NT2/D1 (cell line): ENCODE results near the gene PABPC3.

Experiments
- DNase-seq: peaks from one replicate; pipeline ENCODE4 v3.0.0-alpha.2; 2011; ENCODE audit warnings: low read depth, low spot score
- H3K27me3 ChIP-seq: 2 replicates; pipeline ENCODE4 v1.6.0; 2011; ENCODE audit warnings: mild to moderate bottlenecking; ENCODE audit not compliant: insufficient read length, insufficient read depth
- H3K36me3 ChIP-seq: 2 replicates; pipeline ENCODE4 v1.6.1; 2011; ENCODE audit warnings: mild to moderate bottlenecking, low read length, mixed read lengths; ENCODE audit not compliant: insufficient read depth, insufficient read length
- H3K4me1 ChIP-seq: 2 replicates; pipeline ENCODE4 v1.5.1; 2011; ENCODE audit not compliant: insufficient read depth, insufficient read length
- H3K4me3 ChIP-seq: 2 replicates; pipeline ENCODE4 v1.5.1; 2011; ENCODE audit warnings: low read depth; ENCODE audit not compliant: insufficient read length
- H3K9ac ChIP-seq: 2 replicates; pipeline ENCODE4 v1.6.0; 2011; ENCODE audit warnings: low read depth; ENCODE audit not compliant: insufficient read length
- H3K9me3 ChIP-seq: 2 replicates; pipeline ENCODE4 v1.5.1; 2011; ENCODE audit warnings: mild to moderate bottlenecking, low read length; ENCODE audit not compliant: insufficient read depth
- SUZ12 ChIP-seq: IDR thresholded peaks from 2 replicates; pipeline ENCODE4 v1.6.1; 2011; ENCODE audit not compliant: insufficient read length, insufficient read depth; ENCODE audit errors: extremely low read depth
- YY1 ChIP-seq: IDR thresholded peaks from 2 replicates; pipeline ENCODE4 v1.6.1; 2011; ENCODE audit not compliant: insufficient read length, insufficient read depth
- ZNF274 ChIP-seq: IDR thresholded peaks from 2 replicates; pipeline ENCODE4 v1.6.1; 2011; ENCODE audit warnings: mild to moderate bottlenecking, low read depth, low read length

The PABPC3 gene

GRCh38 chr13:25085125-25085742 lies 10.7 kb upstream of the PABPC3 start:
- Histone ChIP-seq H3K9me3 (no peaks in the 10 kb centered on the region), H3K4me3 (no peak overlapping the region), H3K27me3 (no peaks in the 10 kb centered on the region), H3K36me3 (no peaks in the 10 kb centered on the region), H3K9ac (no peak overlapping the region), H3K4me1 (no peaks in the 10 kb centered on the region)
- DNase-seq: peak; percentile 35
- TF ChIP-seq YY1 (no peak), SUZ12 (no peak), ZNF274 (no peak)

- Histone ChIP-seq H3K27me3 (no peaks in the 10 kb centered on the region), H3K9ac (no peak overlapping the region), H3K4me1 (no peaks in the 10 kb centered on the region), H3K4me3 (no peak overlapping the region), H3K9me3 (no peaks in the 10 kb centered on the region), H3K36me3 (no peaks in the 10 kb centered on the region)
- DNase-seq: no peak
- TF ChIP-seq YY1 (no peak), SUZ12 (no peak), ZNF274 (no peak)
These were observed 7.2 kb upstream of the PABPC3 start for GRCh38 chr13:25088562-25089221.

- no peaks in the 10 kb centered on the region for H3K4me1 ChIP-seq
- H3K9me3 ChIP-seq: no peaks in the 10 kb centered on the region
- no peaks in the 10 kb centered on the region for H3K27me3 ChIP-seq
- DNase-seq: no peak
- no peak overlapping the region for H3K9ac ChIP-seq
- no peak overlapping the region for H3K4me3 ChIP-seq
- no peak for TF ChIP-seq SUZ12
- TF ChIP-seq ZNF274: no peak
- no peak for TF ChIP-seq YY1
- H3K36me3 ChIP-seq: no peaks in the 10 kb centered on the region
These were observed 1.5 kb downstream of the PABPC3 start for GRCh38 chr13:25097426-25097825.

- no peaks in the 10 kb centered on the region for H3K9me3 ChIP-seq
- H3K27me3 ChIP-seq: no peaks in the 10 kb centered on the region
- no peaks in the 10 kb centered on the region for H3K36me3 ChIP-seq
- no peaks in the 10 kb centered on the region for H3K4me1 ChIP-seq
- DNase-seq: no peak
- TF ChIP-seq YY1 (no peak), ZNF274 (no peak), SUZ12 (no peak)
- no peak overlapping the region for H3K9ac ChIP-seq
- H3K4me3 ChIP-seq: no peak overlapping the region
These were observed 7.8 kb downstream of the PABPC3 start for GRCh38 chr13:25103711-25104110.

- no peak for DNase-seq
- Histone ChIP-seq H3K4me1 (no peaks in the 10 kb centered on the region), H3K9me3 (no peaks in the 10 kb centered on the region), H3K27me3 (no peaks in the 10 kb centered on the region), H3K36me3 (no peaks in the 10 kb centered on the region), H3K9ac (no peak overlapping the region), H3K4me3 (no peak overlapping the region)
- no peak for TF ChIP-seq YY1
These were observed 13.4 kb downstream of the PABPC3 start for GRCh38 chr13:25109341-25109740.

GRCh38 chr13:25110956-25111584 lies 15.1 kb downstream of the PABPC3 start:
- no peaks in the 10 kb centered on the region for H3K27me3 ChIP-seq
- H3K4me3 ChIP-seq: no peak overlapping the region
- TF ChIP-seq YY1: no peak
- TF ChIP-seq ZNF274: no peak
- no peak for TF ChIP-seq SUZ12
- no peaks in the 10 kb centered on the region for H3K4me1 ChIP-seq
- no peak overlapping the region for H3K9ac ChIP-seq
- no peaks in the 10 kb centered on the region for H3K36me3 ChIP-seq
- DNase-seq: no peak
- no peaks in the 10 kb centered on the region for H3K9me3 ChIP-seq

GRCh38 chr13:25111585-25111956 lies 15.6 kb downstream of the PABPC3 start:
- H3K4me1 ChIP-seq: no peaks in the 10 kb centered on the region

More at GRCh38 chr13:25111585-25111956, 15.6 kb downstream of the PABPC3 start:
- TF ChIP-seq YY1: no peak
- no peak for TF ChIP-seq SUZ12
- TF ChIP-seq ZNF274: no peak
- H3K27me3 ChIP-seq: no peaks in the 10 kb centered on the region
- no peaks in the 10 kb centered on the region for H3K36me3 ChIP-seq
- no peaks in the 10 kb centered on the region for H3K9me3 ChIP-seq
- H3K4me3 ChIP-seq: no peak overlapping the region
- H3K9ac ChIP-seq: no peak overlapping the region
- DNase-seq: no peak
